Femur (tissue), 1 donor: ENCODE data around the gene JMJD4.

Experiments used
- DNase-seq: peaks from one replicate; pipeline ENCODE4 v3.0.0-alpha.2; 2017

JMJD4 gene

DNA sequence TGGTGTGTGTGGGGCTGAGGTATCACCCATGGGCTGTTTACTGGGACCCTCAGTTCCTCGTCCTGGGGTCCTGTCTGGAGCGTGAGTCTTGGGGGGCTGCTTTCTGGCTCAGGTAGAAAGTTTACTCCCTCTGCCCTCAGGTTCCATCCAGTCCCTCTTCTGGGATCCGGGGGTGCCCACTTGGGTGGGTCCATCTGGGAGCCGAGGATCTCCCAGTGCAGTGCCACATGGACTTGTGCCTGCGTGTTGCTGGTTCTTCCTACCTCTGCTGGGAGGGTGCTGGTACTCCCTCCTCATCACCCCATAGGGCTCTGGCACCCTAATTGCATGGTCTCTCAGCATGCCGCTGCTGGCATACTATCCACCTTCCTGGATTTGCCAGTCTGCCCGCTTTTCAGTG lies 14.1 kb upstream of the JMJD4 start:
- DNase-seq: no peak

DNA sequence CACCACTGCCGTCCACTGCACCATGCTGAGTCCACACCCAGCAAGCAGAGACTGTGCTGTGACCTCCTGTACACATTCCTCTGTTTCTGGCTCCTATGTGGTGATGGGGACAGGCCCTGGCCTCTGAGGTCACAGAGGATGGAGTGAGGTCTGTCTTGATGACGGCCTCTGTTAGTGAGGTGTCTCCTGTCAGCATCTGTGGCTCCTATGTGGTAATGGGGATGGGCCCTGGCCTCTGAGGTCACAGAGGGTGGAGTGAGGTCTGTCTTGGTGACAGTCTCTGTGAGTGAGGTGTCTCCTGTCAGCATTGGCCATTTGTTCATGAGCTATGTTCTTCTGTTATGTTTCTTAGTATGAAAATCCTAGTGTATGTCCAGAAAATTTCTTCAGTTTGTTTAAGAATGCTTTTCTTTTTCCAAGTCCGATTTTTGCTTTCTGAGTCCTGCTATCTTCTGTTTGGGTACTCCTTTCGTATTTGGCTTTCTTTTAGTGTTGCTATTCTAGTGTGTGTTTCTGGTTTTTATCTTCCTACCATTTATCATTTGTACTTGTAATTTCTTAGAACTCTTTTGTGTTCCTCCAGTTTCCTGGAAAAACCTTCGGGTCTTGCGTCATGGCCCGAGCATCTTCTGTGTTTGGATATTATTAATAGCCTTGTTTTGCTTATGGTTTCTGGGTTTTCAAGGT lies 13.5 kb upstream of the JMJD4 start:
- DNase-seq: no peak

DNA sequence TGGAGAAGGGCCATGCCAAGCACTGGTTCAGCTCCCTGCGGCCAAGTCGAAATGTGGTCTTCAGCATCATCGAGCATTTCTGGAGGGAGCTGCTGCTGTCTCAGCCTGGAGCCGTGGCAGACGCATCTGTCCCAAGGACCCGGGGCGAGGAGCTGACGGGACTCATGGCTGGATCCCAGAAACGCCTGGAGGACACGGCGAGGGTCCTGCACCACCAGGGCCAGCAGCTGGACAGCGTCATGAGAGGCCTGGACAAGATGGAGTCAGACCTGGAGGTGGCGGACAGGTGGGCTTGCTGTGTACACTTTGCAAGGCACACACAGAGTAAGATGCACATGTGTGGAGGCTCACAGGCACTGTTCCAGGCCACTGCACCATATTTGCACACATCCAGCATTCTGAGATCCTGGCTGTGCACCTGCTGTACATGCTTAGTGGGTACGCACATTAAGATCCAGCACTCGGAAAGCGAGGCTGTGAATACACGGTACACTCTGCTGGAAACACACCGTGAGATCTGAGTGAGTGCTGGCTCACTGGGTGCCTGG lies 12.9 kb upstream of the JMJD4 start:
- no peak for DNase-seq

DNA sequence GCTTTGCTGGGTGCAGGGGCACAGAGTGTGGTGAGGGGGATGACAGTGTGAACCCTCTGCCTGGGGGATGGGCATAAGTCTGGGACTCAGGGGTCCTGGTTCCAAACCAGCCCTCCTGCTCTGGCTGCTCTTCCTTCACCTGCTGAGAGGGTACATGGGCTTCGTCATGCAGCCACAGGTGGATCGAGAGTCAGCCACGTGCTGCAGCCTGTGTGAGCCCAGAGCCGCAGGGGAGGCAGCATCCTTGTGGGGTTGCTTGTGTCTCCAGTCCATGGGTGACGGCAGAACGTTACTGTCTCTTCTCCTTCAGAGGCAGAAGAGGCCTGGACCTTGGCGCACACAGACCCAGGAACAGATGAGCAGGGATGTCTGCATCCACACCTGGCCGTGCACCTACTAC lies 12.3 kb upstream of the JMJD4 start:
- DNase-seq: no peak

DNA sequence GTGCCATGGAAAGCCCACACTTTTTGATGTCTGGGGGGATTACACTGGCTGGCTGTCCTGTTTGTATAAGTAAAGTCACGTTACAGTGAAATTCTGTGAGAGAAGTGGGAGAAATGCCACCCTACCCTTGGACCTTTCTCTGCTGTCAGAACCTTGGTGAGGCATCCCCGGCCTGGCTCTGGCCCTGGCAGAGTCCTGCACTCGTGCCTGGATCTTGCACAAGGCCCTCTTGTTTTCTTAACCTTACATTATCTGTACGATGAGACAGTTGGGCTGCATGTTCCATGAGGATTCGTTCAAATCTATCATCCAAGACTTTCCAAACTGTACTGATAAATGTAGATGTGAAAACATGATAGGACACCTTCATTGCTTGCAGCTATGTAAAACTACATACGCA lies 11.6 kb upstream of the JMJD4 start:
- DNase-seq: no peak

DNA sequence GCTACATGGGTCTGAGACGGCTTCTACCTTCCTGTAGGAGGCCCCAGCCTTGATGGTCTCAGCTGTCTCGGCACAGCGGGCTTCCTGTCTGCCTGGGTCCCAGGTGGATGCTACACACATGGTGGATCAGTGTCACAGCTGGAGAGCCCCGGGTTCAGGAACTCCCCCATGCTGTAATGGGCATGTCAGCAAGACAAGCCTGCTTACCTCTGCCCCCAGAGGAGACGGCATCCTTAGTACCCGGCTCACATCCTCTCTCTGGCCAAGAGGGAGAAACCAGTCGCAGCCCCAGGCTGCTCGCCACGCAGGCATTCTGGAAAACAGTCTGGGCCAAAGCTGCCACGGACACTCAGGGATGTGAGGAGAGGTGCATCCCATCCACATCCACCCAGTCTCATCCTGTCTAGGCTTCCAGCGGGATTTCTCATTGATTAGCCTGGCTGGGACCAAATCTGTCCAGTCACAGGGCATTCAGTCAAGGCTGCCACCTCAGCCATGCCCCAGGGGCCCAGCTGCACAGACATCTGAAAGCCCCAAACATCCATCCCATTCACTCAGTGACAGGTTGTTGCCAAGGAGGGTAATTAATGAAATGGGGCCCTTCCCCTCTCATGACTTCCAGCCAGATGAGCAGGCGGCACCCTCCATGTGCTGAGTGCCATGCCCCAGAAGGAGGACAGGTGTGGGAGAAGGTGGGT lies 10.6 kb upstream of the JMJD4 start:
- DNase-seq: no peak

DNA sequence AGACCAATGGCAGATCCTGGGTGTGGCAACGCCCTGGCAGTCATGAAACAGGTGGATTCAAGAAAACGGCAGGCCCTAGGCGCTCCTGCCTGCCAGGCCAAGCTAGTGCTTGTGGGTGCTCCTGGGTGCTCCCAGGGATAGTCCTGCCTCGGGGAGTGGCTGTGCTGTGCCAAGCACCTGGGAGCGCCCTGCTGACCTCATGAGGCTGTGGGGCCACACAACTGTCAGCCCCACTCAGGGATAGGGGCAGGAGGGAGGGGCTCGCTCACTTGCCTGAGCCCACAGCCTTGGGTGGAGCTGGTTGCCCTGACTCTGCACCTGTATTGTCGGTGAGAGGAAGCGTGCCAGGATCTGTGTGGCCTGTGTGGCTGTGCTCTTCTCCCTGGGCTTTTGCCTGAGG lies 9.6 kb upstream of the JMJD4 start:
- no peak for DNase-seq

DNA sequence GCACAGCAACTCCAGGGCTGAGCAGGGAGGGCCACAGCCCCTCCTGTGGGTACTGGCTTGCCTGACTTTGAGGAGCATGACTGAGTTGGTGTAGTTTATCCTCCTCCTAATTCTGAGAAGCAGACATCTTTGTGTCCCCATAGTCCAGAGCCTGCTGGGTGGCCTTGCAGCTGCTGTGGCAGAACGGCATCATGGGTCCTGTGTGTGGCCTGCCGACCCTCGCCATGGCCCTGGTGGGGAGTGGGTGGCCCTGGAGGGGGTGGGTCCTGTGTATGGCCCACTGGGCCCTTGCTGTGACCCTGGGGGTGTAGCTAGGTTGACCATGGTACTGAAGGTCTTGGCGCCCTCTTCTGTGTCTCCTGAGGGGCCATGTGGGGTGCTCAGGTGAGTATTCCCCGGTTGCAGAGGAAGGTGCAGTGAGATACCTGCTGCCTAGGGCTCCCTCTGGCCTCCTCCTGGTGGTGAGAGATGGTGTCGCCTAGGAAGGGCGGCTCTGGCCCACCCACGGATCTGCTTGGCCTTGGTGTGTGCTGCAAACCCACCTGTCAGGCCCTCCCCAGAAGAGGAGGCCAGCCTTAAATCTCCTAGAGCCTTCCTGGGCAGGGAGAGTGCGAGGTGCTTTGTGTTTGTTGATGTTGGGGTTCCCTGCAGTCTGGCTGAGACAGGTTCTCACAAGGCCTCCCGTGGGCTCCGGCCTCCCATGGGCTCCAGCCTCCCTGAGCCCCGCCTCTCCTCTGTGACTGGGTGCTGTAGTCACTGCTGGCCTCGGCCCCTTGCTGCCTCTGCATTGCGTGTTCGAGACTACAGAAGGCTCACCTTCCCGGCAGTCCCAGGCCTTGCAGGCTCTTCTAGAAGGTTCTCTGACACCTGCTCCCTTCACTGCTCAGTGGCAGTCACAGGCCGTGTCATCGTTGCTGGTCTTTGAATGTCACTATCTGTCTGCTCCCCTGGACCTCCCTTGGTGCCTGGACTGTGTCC lies 7.9 kb upstream of the JMJD4 start:
- no peak for DNase-seq

DNA sequence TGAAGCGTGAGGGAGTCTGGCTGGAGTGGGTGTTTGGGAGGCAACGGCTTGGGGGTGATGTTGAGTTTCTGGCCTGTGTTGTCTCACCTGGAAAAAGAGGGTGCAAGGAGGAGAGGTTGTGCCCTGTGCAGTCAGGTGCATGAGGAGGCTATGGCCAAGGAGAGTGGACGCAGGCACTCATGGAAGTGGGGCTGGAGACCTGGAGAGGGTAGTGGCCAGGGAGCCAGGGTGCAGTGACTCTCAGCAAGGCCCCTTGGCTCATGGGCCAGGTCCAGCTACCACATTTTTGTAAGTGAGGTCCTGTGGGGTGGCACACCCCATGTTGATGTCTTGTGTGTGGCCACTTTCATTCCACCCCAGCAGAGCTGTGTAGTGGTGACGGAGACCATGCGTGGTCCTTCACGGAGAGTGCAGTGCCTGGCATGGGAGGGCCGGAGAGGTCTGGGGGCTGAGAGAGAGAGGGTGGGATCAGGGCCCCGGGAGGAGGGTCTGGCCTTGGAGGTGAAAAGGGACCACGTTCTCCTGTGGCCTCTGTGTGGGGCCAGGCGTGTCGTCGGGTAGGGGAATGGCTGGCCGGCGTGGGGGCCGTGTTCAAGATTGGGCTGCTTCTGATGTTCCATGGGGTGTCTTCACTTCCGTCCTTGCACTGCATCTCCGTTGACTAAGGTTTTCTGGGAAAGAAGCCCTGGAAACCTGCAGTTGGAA lies 6.2 kb upstream of the JMJD4 start:
- DNase-seq: no peak

DNA sequence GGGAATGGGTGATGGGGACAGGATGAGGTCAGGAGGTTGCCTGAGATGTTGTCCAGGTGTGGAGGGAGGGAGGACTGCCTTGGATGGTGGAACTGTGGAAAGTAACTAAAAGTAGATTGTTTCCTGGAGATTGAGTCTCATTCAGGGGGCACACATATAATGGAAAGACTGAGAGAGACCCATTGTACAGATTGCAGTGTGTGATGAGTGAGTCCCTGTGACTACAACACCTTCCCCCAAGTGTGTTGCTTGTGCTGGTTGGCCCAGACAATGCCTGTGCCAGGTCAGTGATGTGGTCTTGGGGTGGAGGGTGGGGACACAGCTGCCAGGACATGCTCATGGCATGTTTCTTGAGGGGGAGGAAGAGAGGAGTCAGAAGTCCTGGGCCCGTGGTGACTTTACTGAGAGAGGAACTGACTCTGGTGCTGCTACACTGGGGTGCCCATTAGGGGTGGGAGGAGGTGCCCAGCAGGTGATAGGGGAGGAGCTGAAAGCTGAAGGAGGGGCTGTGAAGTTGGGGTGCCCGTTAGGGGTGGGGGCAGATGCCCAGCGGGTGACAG lies 5.4 kb upstream of the JMJD4 start:
- no peak for DNase-seq

DNA sequence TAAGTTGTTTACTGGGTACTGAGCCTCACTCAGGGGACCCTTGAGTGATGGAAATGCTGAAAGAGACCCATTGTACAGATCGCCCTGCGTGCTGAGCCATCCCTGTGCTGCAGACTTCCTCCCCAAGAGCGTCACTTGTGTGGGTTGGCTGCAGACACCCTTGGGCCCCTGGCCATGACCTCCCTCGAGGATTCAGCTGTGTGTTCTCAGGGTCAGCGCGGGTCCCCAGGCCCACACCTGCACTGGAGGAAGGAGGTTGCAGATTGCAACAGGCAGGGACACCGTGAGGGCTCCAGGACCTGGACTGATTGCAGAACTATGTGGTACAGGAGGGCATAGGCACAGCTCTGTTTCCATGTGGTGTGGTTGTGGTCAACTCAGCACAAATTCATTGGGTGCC lies 4.5 kb upstream of the JMJD4 start:
- no peak for DNase-seq

DNA sequence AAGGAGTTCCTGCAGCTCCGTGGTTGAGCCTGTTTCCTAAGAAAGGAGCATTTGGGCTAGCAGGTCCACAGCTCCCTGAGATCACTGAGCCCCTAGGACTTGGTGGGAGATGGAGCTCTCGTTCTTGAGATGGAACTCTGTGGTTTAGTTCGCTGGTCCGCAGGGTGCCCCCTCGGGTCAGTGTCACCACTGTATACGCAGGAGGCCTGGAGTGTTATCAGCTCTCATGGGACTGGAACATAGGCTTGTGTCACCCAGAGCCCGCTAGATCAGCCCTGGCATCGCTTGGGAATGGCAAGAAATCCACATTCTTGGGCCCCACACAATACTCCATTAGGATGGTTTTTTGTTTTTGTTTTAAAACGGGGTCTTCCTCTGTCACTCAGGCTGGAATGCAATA lies 3.7 kb upstream of the JMJD4 start:
- no peak for DNase-seq

DNA sequence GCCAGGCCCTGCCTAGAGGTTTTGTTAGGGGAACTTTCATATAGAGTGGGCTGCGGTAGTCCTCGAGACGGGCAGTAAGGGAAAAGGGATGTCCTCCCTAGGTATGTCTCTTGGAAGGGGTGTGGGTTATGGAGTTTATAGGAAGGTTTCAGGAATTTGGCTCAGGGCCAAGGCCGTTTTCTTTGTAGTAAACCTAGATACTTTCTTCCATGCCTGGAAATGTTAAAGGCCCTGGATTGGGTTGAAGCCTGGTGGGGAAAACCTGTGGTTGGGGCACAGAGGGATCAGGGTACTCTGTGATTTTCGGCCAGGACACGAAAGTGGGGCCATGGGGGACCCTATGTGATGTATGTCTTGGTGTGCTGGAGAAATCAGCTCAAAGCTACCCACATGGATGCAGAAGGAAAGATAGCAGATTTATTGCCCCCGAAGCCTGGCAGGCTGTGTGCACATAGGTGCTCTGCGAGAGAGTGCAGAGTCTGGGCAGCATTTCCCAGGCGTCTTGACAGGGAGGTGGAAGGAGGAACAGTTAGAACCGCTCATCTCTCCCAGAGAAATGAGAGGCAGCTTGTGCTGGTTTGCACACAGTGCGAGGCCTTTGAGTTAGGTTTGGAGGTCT lies 1.8 kb upstream of the JMJD4 start:
- DNase-seq: no peak

DNA sequence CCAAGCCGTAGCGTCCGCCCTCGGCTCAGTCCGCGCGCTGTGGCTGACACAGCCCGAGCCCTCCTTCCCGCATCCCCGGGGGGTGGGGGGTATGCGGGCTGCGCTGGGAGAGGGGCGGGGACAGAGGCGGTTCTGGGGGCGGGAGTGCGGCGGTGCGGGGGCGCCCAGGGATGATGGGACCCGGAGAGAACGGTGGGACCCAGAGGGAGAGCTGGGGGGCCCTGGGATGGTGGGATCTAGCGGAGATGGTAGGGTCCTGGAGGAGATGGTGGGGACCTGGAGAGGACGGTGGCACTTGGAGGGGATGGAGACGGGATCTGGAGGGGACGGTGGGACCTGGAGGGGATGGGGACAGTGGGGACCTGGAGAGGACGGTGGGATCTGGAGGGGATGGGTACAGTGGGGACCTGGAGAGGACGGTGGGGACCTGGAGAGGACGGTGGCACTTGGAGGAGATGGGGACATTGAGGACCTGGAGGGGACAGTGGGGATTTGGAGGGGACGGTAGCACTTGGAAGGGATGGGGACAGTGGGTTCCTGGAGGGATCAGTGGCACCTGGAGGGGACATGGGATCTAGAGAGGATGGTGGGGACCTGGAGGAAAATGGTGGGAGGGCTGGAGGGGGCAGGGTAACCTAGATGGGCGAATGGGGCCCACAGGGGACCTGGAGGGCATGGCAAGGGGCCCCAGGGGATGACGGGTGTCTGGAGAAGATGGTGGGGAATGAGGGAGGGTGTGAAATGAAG lies 610 bp upstream of the JMJD4 start:
- DNase-seq: no peak

DNA sequence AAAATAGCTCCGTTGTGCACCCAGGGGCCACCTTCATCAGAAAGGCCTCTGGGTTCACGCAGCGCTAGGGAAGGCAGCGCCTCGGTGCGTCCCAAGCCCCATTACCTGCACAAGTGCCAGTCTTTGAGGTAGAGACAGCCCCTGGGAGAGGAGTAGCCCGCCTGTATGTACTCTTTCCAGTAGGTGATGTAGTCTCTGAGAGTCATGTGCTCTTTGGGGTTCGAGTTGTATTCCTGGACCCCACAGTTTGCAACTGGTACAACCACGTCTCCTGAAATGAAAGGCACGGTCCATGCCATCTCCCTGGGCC lies 601 bp downstream of the JMJD4 start:
- no peak for DNase-seq

DNA sequence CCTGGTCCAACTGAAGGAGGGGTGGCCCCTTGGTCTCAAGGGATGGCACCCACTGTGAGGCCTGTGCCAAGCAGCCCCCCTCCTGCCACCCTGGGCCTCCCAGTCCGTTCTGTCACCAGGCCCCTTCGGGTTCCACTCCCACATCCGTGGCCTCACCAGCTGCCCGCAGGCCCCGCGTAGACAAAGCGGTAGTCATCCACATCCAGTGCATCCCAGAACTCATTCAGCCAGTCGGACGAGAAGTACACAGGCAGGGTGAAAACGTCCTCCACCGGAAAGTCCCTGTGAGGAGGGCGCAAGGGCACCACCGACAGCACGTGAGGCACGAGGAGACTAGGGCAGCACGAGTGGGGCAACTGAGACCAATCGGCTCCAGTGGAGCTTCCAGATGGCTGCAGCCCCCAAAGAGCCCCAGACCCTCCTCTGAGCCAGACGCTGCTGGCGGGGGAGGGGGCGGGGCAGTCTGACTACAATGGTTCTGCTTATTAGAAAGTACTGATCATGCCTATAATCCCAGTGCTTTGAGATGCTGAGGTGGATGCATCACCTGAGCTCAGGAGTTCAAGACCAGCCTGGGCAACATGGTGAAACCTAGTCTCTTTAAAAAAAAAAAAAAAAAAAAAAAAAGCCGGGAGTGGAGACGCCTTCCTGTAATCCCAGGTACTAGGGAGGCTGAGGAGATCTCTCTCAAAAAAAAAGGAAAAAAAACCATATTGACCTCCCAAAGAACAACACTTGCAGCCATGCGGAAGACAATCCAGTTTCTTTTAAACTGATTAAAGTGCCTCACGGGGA lies 1.2 kb downstream of the JMJD4 start:
- no peak for DNase-seq

DNA sequence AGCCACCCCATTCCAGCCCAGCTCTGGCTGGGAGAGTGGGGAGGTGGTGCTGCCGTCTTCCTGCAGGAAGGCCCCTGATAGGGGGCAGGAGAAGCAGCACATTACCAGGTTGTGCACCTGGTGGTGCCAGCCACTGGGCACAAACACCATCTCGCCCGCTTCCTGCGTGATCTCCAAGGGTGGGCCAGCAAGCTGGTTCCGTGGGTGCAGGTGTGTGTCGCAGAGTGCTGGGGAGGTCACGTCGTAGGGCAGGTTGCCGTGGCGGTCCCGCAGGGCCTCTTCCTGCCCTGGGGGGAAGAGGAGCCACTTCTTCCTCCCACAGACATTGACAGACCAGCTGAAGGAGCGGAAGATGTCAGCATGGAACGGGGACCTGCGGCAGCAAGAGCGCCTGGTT lies 1.8 kb downstream of the JMJD4 start:
- no peak for DNase-seq

DNA sequence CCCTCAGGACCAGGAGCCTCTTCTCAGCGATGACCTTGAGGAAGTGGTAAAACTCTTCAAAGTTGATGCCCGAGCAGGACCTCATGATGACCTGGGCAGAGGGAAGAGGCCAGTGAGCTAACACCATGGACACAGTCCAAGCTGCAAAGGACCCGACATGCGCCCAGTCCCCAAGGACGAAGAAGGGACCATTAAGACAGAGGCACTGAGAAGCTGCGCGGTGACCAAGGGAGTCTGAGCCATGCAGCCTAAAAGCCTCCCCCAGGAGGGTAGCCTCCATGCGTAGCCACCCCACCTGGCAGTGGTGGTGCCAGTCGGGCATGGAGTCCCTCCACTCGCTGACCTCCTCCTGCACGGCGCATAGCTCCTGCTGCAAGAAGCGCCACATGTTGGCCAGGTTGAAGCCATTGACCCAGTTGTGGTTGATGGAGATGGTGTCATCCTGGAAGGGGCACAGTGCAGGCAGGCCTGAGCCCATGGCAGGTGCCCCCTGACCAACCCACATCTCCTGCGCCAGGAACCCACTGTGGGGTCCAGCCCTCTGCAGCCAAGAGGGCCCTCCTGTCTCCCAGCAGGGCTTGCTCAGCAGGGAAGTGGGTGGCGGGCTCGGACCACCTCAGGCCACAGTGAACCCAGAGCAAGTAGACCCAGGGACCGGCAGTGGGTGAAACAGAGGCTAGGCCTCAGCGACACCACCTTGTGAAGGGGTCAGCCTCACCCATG lies 2.4 kb downstream of the JMJD4 start:
- DNase-seq: no peak

DNA sequence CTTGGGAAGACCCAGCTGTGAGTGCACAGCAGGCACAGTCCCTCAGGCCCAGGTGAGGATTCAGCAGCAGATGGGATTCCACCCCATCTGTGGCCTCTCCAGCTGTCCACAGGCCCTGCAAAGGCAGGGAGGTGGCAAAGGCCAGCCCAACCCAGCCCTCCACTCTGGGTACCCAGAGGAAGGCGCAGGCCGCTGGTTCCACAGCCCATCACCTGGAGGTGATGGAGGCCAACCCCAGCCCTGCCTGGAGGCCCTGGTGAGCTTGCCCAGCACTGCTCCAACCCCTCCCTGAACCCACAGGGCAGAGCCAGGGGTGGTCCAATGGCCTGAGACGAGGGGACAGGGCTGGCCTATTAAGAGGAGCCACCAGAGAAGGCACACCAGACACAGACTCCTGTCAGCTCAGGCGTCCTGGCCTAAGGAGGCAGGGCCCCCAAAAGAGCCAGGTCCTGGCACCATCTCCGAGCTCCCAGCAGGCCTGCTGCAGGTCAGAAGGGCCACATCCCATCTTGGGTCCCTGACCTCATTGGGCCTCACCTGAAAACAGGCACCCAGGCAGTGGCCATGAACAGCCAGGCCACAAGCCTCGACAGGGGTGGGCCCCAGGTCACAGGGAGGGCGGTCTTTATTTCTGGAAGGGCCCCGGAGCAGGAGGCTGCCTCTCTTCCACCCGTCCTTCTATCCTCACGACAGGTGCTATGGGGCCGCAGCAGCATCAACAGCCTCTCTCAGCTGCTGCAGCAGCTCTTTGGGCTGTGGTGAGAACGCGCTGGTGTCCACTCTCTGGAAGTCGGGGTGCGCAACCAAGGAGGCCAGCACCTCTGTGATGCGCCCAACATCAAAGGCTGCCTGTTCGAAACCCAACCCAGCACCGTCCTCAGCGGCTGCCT lies 3.2 kb downstream of the JMJD4 start:
- no peak for DNase-seq
